ENCODE results near the gene FAM161A.

- TF ChIP-seq CTCF (IDR thresholded peaks at IDR 0.05), result no peak
- no peak for TF ChIP-seq POLR2A (IDR thresholded peaks at IDR 0.05)
Observed at GRCh38 chr2:61784643-61785042, 69.2 kb downstream of the FAM161A start.

All from esophagus squamous epithelium (tissue), 4 donors.